ENCODE data around the gene ICAM4.
"Not testable (repeated sequence)": the region's sequence is repeated elsewhere in the genome, so short reads cannot be mapped to it uniquely, and the experiment has no call there.

The ICAM4 gene, protein sequence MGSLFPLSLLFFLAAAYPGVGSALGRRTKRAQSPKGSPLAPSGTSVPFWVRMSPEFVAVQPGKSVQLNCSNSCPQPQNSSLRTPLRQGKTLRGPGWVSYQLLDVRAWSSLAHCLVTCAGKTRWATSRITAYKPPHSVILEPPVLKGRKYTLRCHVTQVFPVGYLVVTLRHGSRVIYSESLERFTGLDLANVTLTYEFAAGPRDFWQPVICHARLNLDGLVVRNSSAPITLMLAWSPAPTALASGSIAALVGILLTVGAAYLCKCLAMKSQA

GRCh38 chr19:10286803-10287737 is at the start of gene ICAM4:
ICAM4 (plus strand) TSS chr19:10286955; CDS start chr19:10287013, 58 bp downstream.
- FAIRE-seq = no peak

GRCh38 chr19:10237702-10238101 is 49.1 kb upstream of the ICAM4 start:
- FAIRE-seq = no peak

DNA sequence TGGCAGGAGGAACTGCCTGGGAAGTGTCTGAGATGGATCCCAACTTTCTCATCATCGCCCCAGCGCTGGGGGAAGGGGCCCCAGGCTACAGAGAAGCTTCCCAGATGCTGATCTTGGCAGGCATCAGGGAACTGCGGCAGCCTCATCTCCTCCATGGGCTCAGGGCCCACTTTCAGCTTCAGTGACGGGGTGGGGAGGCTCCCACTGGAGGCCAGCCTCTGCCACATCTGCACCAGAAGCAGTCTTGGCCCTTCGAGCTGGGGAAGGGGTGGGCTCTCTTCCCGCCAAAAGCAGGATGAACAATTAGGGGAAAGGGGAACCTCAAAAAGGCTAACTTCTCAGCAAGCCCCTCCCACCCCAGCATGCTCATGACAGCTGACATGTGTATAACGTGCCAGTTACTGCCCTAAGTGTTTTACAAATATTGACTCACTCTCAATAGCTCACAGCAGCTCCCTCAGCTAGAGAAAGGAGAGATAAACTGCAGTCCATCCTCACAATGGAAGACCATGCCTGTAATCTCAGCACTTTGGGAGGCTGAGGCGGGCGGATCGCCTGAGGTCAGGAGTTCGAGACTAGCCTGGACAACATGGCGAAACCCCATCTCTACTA is 48.5 kb upstream of the ICAM4 start:
- no peak for FAIRE-seq

DNA sequence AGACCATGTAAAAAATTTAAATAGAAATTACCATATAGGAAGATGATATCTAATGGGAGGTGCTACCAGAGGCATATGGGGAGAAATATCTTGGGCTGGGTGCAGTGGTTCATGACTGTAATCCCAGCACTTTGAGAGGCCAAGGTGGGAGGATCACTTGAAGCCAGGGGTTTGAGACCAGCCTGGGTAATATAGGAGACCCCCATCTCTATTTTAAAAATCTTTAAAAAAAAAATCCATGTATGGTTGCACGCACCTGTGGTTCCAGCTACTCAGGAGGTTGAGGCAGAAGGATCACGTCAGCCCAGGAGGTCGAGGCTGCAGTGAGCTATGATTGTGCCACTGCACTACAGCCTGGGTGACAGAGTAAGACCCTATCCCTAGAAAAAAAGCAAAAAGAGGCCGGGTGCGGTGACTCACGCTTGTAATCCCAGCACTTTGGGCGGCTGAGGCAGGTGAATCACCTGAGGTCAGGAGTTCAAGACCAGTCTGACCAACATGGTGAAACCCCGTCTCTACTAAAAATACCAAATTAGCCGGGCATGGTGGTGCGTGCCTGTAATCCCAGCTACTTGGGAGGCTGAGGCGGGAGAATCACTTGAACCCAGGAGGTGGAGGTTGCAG is 44.8 kb upstream of the ICAM4 start:
- not testable (repeated sequence) for FAIRE-seq

DNA sequence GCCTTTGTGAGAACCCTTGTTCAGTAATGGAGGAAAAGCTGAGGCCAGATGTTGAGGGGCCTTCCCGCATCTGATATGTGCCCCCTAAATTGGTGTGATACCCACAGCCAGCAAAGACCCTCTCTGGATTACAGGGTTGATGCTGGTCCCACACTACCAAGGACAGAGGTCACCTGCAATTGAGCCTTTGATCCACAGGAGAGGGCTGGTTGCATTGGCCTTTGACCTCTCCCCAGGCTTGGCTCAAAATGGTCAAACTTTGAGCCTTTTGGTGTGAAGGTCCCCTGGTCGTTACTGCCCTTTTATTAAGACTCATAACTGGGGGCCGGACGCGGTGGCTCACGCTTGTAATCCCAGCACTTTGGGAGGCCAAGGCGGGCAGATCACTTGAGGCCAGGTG is 43.1 kb upstream of the ICAM4 start:
- no peak for FAIRE-seq

DNA sequence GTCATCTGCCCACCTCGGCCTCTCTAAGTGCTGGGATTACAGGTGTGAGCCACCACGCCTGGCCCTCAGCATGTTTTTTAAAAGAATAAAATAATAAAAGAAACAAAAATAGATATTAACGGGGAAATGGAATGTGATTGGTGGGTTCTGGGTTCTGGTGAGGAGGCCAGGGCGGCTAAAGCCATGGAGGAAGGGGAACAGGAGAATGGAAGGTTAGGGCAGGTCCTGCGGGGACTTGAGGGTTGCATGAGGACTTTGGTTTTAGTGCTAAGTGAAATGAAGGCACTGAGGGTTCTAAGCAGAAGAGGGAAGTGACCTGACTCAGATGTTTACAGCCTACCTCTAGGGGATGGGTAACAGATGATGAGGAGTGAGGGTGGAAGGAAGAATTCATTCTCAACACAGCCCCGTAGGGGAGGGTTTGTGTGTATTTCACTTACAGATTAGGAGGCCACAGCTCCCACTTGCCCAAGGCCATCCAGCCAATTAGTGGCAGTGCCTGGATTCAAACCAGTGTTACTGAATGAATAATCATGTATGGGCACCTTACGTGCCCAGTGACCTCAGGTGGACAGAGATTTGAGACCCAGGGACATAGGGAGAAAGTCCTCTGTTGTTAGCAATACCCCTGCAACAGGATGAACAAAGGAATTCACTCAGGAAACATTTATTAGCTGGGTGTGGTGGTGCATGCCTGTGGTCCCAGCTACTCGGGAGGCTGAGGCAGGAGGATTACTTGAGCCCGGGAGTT is 41.4 kb upstream of the ICAM4 start:
- no peak for FAIRE-seq

DNA sequence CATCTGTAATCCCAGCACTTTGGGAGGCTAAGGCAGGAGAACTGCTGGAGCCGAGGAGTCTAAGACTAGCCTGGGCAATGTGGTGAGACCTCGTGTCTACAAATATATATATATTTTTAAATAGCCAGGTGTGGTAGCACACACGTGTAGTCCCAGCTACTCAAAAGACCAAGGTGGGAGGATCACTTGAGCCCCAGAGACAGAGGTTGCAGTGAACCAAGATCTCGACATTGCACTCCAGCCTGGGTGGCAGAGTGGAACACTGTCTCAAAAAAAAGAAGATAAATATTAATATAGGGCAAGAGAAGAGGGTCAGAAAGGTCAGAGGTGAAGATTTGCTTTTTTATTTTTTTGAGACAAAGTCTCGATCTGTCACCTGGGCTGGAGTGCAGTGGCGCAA is 40.2 kb upstream of the ICAM4 start:
- FAIRE-seq = no peak

DNA sequence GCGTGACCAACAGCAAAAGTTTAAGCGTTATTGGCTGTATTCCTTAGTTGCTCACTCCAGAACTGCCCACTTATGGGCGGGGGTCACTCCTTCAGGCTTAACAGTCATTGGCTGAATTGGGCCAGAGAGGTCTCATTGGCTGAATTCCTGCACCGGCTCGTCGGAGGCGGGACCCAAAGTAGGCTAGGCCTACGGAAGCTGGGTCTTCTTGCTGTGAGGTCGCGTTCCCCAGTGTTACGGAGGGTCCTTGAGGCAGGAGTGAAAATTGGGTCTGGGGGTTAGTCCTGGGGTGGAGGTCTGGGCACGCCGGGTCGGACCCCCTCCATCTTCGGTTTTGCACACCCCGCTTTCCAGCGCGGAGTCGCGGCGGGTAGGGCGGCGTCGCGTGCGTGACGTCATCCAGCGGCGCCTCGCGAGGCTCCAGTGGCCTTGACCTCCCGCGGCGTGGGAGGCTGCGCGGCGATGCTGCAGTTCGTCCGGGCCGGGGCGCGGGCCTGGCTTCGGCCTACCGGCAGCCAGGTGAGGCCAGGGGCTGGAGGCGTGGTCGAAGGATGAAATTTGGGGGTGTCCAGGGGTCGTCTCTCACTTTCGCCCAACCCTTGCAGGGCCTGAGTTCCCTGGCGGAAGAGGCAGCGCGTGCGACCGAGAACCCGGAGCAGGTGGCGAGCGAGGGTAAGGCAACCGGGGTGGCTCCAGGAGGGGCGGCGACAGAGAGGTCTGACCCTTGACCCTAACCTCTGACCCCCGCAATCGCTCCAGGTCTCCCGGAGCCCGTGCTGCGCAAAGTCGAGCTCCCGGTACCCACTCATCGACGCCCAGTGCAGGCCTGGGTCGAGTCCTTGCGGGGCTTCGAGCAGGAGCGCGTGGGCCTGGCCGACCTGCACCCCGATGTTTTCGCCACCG is 34.7 kb upstream of the ICAM4 start, which contains the start of gene MRPL4:
Gene MRPL4, plus strand, starts transcription at position 423 of the 903 bp plus-strand sequence. Its CDS starts 40 bp downstream, at position 463.
- peak; percentile 94 for FAIRE-seq

DNA sequence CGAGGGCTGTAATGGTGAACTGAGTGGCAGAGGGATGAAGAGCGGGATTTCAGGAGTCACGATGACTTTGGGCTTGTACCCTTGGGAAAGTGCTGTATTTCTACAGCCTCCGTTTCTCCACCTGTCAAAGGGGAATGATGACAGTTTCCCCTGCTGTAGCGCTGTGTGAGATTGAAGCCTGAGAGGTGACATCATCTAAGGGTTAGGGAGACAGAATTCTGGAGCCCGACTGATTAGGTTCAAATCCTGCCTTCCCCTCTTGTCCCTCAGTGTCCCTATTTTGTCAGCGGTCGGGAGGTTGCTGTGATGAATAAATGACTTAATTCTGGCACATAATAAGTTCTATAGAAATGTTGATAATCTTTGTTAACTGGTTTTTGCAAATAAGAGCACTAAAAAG is 34.0 kb upstream of the ICAM4 start:
- no peak for FAIRE-seq

DNA sequence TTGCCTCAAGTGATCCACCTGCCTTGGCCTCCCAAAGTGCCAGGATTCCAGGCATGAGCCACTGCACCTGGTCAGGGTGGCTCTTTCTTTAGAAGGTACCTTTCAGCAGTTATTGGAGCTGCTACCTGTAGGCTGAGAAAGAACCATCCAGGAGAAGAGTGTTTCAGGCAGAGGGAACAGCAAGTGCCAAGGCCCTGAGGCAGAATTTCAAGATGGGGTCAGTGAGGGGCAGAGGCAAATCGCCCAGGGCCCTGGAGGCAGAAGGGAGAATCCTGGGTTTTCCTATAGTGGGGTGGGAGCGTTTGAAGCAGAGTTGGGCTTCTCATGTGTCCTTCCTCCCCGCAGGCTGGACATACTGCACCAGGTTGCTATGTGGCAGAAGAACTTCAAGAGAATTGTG is 32.5 kb upstream of the ICAM4 start:
- no peak for FAIRE-seq

DNA sequence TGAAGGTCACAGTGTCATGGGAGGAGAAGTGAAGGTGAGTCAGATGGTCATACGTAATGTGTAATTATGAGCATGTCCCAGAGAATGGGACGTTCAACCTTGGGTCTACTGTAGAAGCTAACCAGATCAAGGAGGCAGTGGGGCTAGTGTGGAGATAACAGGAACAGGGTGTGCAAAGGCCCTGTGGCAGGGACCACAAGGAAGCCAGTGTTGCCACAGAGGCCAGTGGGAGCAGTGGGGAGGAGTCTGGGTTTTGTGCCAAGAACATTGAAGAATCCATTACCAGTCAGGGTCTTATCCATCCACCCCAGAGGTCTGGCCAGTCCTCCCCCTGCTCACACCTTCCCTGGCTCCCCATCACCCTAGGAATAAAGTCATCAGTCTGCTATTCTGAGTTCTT is 31.4 kb upstream of the ICAM4 start:
- no peak for FAIRE-seq

GRCh38 chr19:10256551-10256950 is 30.2 kb upstream of the ICAM4 start:
- no peak for FAIRE-seq

- no peak for FAIRE-seq
Measured at GRCh38 chr19:10256970-10257615, 29.7 kb upstream of the ICAM4 start.

GRCh38 chr19:10258080-10258710 is 28.6 kb upstream of the ICAM4 start:
- no peak for FAIRE-seq

DNA sequence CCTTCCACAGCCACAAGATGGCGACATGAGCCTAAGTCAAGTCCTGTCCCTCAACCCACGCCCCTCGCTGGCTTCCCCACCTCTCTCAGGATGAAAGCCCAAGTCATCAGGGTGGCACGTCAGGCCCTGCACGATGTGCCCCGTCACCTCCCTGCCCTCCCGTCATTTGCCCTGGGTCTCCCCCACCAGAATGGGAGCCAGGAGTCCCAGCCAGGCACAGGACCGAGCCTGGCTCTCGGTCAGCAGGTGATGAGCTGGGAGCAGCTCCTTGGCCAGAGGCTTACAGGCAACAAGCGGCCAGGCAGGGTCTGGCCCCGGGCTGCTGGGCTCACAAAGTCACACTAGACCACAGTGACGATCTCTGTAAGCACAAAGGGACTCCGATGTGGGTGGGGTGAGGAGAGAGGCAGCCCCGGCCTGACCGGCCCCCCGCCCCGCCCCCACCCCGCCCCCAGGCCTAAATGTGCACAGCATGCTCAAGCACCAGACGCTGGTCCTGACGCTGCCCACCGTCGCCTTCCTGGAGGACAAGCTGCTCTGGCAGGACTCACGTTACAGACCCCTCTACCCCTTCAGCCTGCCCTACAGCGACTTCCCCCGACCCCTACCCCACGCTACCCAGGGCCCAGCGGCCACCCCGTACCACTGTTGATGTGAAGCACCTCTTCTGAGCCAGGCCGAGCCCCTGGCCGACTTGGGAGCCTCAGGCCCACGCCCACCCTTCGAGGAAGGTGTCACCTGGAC is 27.4 kb upstream of the ICAM4 start:
- no peak for FAIRE-seq

GRCh38 chr19:10260141-10260584 is 26.6 kb upstream of the ICAM4 start:
- no peak for FAIRE-seq

GRCh38 chr19:10262771-10263170 is 24.0 kb upstream of the ICAM4 start:
- FAIRE-seq = no peak

DNA sequence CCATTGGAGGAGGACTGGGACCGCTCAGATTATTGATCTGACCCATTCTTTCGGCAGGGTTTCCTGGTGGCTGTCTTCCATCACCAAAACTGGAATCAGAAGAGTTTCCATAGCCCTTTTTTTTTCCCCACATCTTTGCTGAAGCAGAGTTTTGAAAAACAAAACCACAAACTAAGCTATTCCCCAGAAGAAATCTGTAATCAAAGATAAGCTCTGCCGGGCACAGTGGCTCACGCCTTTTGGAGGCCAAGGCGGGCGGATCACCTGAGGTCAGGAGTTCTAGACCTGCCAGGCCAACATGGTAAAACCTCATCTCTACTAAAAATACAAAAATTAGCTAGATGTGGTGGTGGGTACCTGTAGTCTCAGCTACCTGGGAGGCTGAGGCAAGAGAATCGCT is 20.0 kb upstream of the ICAM4 start:
- no peak for FAIRE-seq

DNA sequence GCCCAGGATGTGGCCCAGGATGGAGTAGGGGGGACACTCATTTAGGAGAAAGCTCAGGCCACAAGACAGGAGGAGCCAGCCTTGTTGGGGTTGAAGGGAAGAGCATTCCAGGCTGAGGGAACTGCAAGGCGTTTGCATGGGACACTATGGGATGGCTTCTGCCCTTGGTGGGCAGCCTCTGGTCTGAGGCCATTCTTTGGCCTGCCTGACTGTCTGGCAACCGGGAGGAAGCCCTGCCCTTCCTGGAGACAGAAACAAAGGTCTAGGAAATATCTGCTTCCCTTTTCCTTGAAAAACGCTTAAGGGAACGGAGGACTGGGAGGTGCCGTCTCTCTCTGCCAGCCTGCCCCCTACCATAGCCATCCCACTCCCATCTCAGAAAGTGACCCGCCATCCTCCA is 18.7 kb upstream of the ICAM4 start:
- no peak for FAIRE-seq
